ENCODE results near the gene DIS3L. TPM values are rescaled to one million over a fixed set of nuclear protein-coding genes. Genes with fewer than 3 reads are reported as not detected.
"Not testable (repeated sequence)": the region's sequence is repeated elsewhere in the genome, so short reads cannot be mapped to it uniquely, and the experiment has no call there.

DIS3L gene
- 10 to 100 TPM; 23.6 to 24.3 TPM for total RNA-seq

- ChIA-PET CTCF (interaction anchor here (1.0 to 5.3 kb wide), 5 partner anchors 42 to 212 kb away, joined by 3 to 53 read pairs (median 4); partner anchors contain the start of genes MAP2K1, SNAPC5 and ZWILCH), POLR2A (interaction anchor here (0.6 to 2.0 kb wide), 3 partner anchors 179 to 212 kb away, joined by 3 to 9 read pairs (median 7); partner anchors contain the start of gene ZWILCH)
- H3K27ac Mint-ChIP-seq, result peak within 1 kb of the TSS; percentile 90
- H3K27me3 Mint-ChIP-seq (ENCODE audit: low read depth), result no peaks in the 10 kb centered on the region
- DNase-seq, result peak; percentile 56
- peaks cover 50% of the 10 kb centered on the region for H3K4me1 Mint-ChIP-seq (ENCODE audit: low read depth)
- ATAC-seq, result peak; percentile 82
- H3K4me3 Mint-ChIP-seq, result peak within 1 kb of the TSS; percentile 84
- H3K9me3 Mint-ChIP-seq (ENCODE audit: insufficient read depth), result no peaks in the 10 kb centered on the region
- peaks cover 17% of the 10 kb centered on the region for H3K36me3 Mint-ChIP-seq (ENCODE audit: low read depth)
Measured at GRCh38 chr15:66293419-66294156, at the start of gene DIS3L. TSS of gene DIS3L (plus strand) at chr15:66293568. CDS start at chr15:66293597, 29 bp downstream.

GRCh38 chr15:66245832-66246231 lies 47.5 kb upstream of the DIS3L start:
- ATAC-seq; H3K4me3 Mint-ChIP-seq; CTCF ChIA-PET; H3K4me1 Mint-ChIP-seq (ENCODE audit: low read depth); H3K27ac Mint-ChIP-seq; H3K9me3 Mint-ChIP-seq (ENCODE audit: insufficient read depth); H3K36me3 Mint-ChIP-seq (ENCODE audit: low read depth); POLR2A ChIA-PET; DNase-seq: not testable (repeated sequence)
- peaks cover 48% of the 10 kb centered on the region for H3K27me3 Mint-ChIP-seq (ENCODE audit: low read depth)

- Mint-ChIP-seq H3K4me1 (ENCODE audit: low read depth) (peaks cover 11% of the 10 kb centered on the region), H3K36me3 (ENCODE audit: low read depth) (no peaks in the 10 kb centered on the region), H3K27me3 (ENCODE audit: low read depth) (peaks cover 54% of the 10 kb centered on the region), H3K27ac (no peak overlapping the region), H3K9me3 (ENCODE audit: insufficient read depth) (no peaks in the 10 kb centered on the region), H3K4me3 (no peak overlapping the region)
- ChIA-PET CTCF (no interaction called here), POLR2A (interaction anchor here (0.7 kb wide), 1 partner anchor 1073 kb away, joined by 3 read pairs; no protein-coding TSS in a partner anchor)
- ATAC-seq (no peak), DNase-seq (no peak)
Measured at GRCh38 chr15:66246937-66247336, 46.4 kb upstream of the DIS3L start.

- Mint-ChIP-seq H3K4me3 (no peak overlapping the region), H3K27me3 (ENCODE audit: low read depth) (peaks cover 57% of the 10 kb centered on the region), H3K9me3 (ENCODE audit: insufficient read depth) (no peaks in the 10 kb centered on the region), H3K36me3 (ENCODE audit: low read depth) (peaks cover 3% of the 10 kb centered on the region), H3K27ac (no peak overlapping the region), H3K4me1 (ENCODE audit: low read depth) (peaks cover 21% of the 10 kb centered on the region)
- CTCF ChIA-PET, result interaction anchor here (1.1 kb wide), 1 partner anchor 39 kb away, joined by 3 read pairs; no protein-coding TSS in a partner anchor
- no peak for DNase-seq
- no peak for ATAC-seq
- POLR2A ChIA-PET, result no interaction called here
Measured at GRCh38 chr15:66249605-66250174, 43.7 kb upstream of the DIS3L start.

- no peak overlapping the region for H3K27ac Mint-ChIP-seq
- ATAC-seq, result no peak
- H3K36me3 Mint-ChIP-seq (ENCODE audit: low read depth), result peaks cover 3% of the 10 kb centered on the region
- no peak overlapping the region for H3K4me3 Mint-ChIP-seq
- no peaks in the 10 kb centered on the region for H3K9me3 Mint-ChIP-seq (ENCODE audit: insufficient read depth)
- CTCF ChIA-PET, result interaction anchor here (0.6 to 1.8 kb wide), 8 partner anchors 17 to 866 kb away, joined by 3 to 6 read pairs (median 4); partner anchors contain the start of genes DIS3L and SNAPC5
- H3K27me3 Mint-ChIP-seq (ENCODE audit: low read depth), result peaks cover 67% of the 10 kb centered on the region
- DNase-seq, result no peak
- H3K4me1 Mint-ChIP-seq (ENCODE audit: low read depth), result peaks cover 29% of the 10 kb centered on the region
- POLR2A ChIA-PET, result no interaction called here
Measured at GRCh38 chr15:66251065-66251789, 42.1 kb upstream of the DIS3L start.

GRCh38 chr15:66251790-66252684 lies 41.3 kb upstream of the DIS3L start:
- peak overlapping the region; percentile 48 for H3K4me3 Mint-ChIP-seq
- ATAC-seq (peak; percentile 69), DNase-seq (peak; percentile 53)
- H3K9me3 Mint-ChIP-seq (ENCODE audit: insufficient read depth), result no peaks in the 10 kb centered on the region
- ChIA-PET CTCF (interaction anchor here (0.6 to 1.8 kb wide), 6 partner anchors 18 to 246 kb away, joined by 3 to 6 read pairs (median 4); partner anchors contain the start of genes DIS3L and SNAPC5), POLR2A (no interaction called here)
- peaks cover 72% of the 10 kb centered on the region for H3K27me3 Mint-ChIP-seq (ENCODE audit: low read depth)
- no peak overlapping the region for H3K27ac Mint-ChIP-seq
- peaks cover 29% of the 10 kb centered on the region for H3K4me1 Mint-ChIP-seq (ENCODE audit: low read depth)
- peaks cover 3% of the 10 kb centered on the region for H3K36me3 Mint-ChIP-seq (ENCODE audit: low read depth)

GRCh38 chr15:66252685-66253417 lies 40.5 kb upstream of the DIS3L start:
- Mint-ChIP-seq H3K27ac (no peak overlapping the region), H3K9me3 (ENCODE audit: insufficient read depth) (no peaks in the 10 kb centered on the region), H3K4me1 (ENCODE audit: low read depth) (peaks cover 29% of the 10 kb centered on the region), H3K4me3 (peak overlapping the region; percentile 48), H3K36me3 (ENCODE audit: low read depth) (peaks cover 3% of the 10 kb centered on the region), H3K27me3 (ENCODE audit: low read depth) (peaks cover 75% of the 10 kb centered on the region)
- ChIA-PET POLR2A (no interaction called here), CTCF (interaction anchor here (0.6 kb wide), 1 partner anchor 39 kb away, joined by 3 read pairs; no protein-coding TSS in a partner anchor)
- DNase-seq, result peak; percentile 23
- ATAC-seq, result peak; percentile 54

GRCh38 chr15:66253418-66254088 lies 39.8 kb upstream of the DIS3L start, which contains the start of gene MEGF11:
TSS of gene MEGF11 (minus strand) at chr15:66253750. CDS start at chr15:66128403, 125,347 bp downstream.
- ChIA-PET CTCF (interaction anchor here (0.6 kb wide), 1 partner anchor 38 kb away, joined by 3 read pairs; no protein-coding TSS in a partner anchor), POLR2A (no interaction called here)
- no peak within 1 kb of the TSS for H3K27ac Mint-ChIP-seq
- peaks cover 3% of the 10 kb centered on the region for H3K36me3 Mint-ChIP-seq (ENCODE audit: low read depth)
- DNase-seq (no peak), ATAC-seq (no peak)
- H3K27me3 Mint-ChIP-seq (ENCODE audit: low read depth), result peaks cover 74% of the 10 kb centered on the region
- H3K4me3 Mint-ChIP-seq, result peak within 1 kb of the TSS; percentile 65
- no peaks in the 10 kb centered on the region for H3K9me3 Mint-ChIP-seq (ENCODE audit: insufficient read depth)
- peaks cover 29% of the 10 kb centered on the region for H3K4me1 Mint-ChIP-seq (ENCODE audit: low read depth)

- ChIA-PET POLR2A (no interaction called here), CTCF (no interaction called here)
- H3K27ac Mint-ChIP-seq, result no peak overlapping the region
- DNase-seq, result no peak
- H3K36me3 Mint-ChIP-seq (ENCODE audit: low read depth), result peaks cover 3% of the 10 kb centered on the region
- no peak for ATAC-seq
- peaks cover 70% of the 10 kb centered on the region for H3K27me3 Mint-ChIP-seq (ENCODE audit: low read depth)
- peaks cover 24% of the 10 kb centered on the region for H3K4me1 Mint-ChIP-seq (ENCODE audit: low read depth)
- no peaks in the 10 kb centered on the region for H3K9me3 Mint-ChIP-seq (ENCODE audit: insufficient read depth)
- peak overlapping the region; percentile 65 for H3K4me3 Mint-ChIP-seq
Measured at GRCh38 chr15:66254089-66254950, 39.0 kb upstream of the DIS3L start.
